Measurements from ENCODE around the gene RXRA.

GRCh38 chr9:134474055-134474370 lies 147.8 kb downstream of the RXRA start:
- TF ChIP-seq CTCF (IDR thresholded peaks at IDR 0.05) (no peak), RCOR1 (IDR thresholded peaks at IDR 0.05; ENCODE audit: low read length) (no peak), JUND (IDR thresholded peaks at IDR 0.05) (no peak)
